Progenitor cell of endocrine pancreas (in vitro differentiated cells): ENCODE results near the gene PLA2G2C. TPM values are rescaled to one million over a fixed set of nuclear protein-coding genes. Genes with fewer than 3 reads are reported as not detected.

Experiments
- DNase-seq: peaks from one replicate; pipeline ENCODE4 v3.0.0; 2021; ENCODE audit warnings: low spot score; ENCODE audit not compliant: unreplicated experiment
- H3K27ac Mint-ChIP-seq: 2 replicates; pipeline ENCODE4 v1.8.0; 2021; ENCODE audit warnings: mild to moderate bottlenecking, moderate library complexity, mixed read lengths
- H3K27me3 Mint-ChIP-seq: 2 replicates; pipeline ENCODE4 v1.8.0; 2021; ENCODE audit warnings: mixed read lengths
- H3K36me3 Mint-ChIP-seq: 2 replicates; pipeline ENCODE4 v1.8.0; 2022; ENCODE audit warnings: mixed read lengths; ENCODE audit not compliant: insufficient read depth
- H3K4me1 Mint-ChIP-seq: 2 replicates; pipeline ENCODE4 v1.8.0; 2021; ENCODE audit warnings: low read depth, mixed read lengths
- H3K4me3 Mint-ChIP-seq: 2 replicates; pipeline ENCODE4 v1.8.0; 2021; ENCODE audit warnings: low read depth, mild to moderate bottlenecking, moderate library complexity, mixed read lengths
- H3K9me3 Mint-ChIP-seq: 2 replicates; pipeline ENCODE4 v1.8.0; 2021; ENCODE audit warnings: low read depth, mixed read lengths
- CTCF ChIP-seq: fragments of 200-600 bp; sonication (generic); IDR thresholded peaks from one replicate; pipeline ENCODE4 v1.5.0; 2021; ENCODE audit warnings: antibody characterized with exemption, mild to moderate bottlenecking; ENCODE audit not compliant: unreplicated experiment
- total RNA-seq: library from RNA; stranded (reverse); gene quantifications from 2 replicates; pipeline ENCODE4 v1.2.1, GENCODE V29; 2021

The PLA2G2C gene
- total RNA-seq, 1 donor from 2014 or later, result not detected

GRCh38 chr1:20147846-20148570, 38.3 kb downstream of the PLA2G2C start:
- Mint-ChIP-seq H3K4me1 (no peaks in the 10 kb centered on the region), H3K36me3 (no peaks in the 10 kb centered on the region), H3K9me3 (no peaks in the 10 kb centered on the region), H3K4me3 (no peak overlapping the region), H3K27me3 (peaks cover 7% of the 10 kb centered on the region), H3K27ac (no peak overlapping the region)
- TF ChIP-seq CTCF, result no peak
- no peak for DNase-seq

- no peak for TF ChIP-seq CTCF
- peaks cover 20% of the 10 kb centered on the region for H3K27me3 Mint-ChIP-seq
- no peaks in the 10 kb centered on the region for H3K4me1 Mint-ChIP-seq
- H3K4me3 Mint-ChIP-seq, result no peak overlapping the region
- H3K36me3 Mint-ChIP-seq, result no peaks in the 10 kb centered on the region
- H3K9me3 Mint-ChIP-seq, result no peaks in the 10 kb centered on the region
- no peak overlapping the region for H3K27ac Mint-ChIP-seq
- DNase-seq, result no peak
Measured at GRCh38 chr1:20143734-20144565, 42.4 kb downstream of the PLA2G2C start.

GRCh38 chr1:20143318-20143717, 43.0 kb downstream of the PLA2G2C start:
- Mint-ChIP-seq H3K36me3 (no peaks in the 10 kb centered on the region), H3K27me3 (peaks cover 20% of the 10 kb centered on the region), H3K4me3 (no peak overlapping the region), H3K9me3 (no peaks in the 10 kb centered on the region), H3K4me1 (no peaks in the 10 kb centered on the region), H3K27ac (no peak overlapping the region)
- DNase-seq, result no peak
- no peak for TF ChIP-seq CTCF

GRCh38 chr1:20142001-20142710, 44.2 kb downstream of the PLA2G2C start:
- no peak for TF ChIP-seq CTCF
- no peak overlapping the region for H3K4me3 Mint-ChIP-seq
- H3K36me3 Mint-ChIP-seq, result no peaks in the 10 kb centered on the region
- H3K4me1 Mint-ChIP-seq, result peaks cover 2% of the 10 kb centered on the region
- no peaks in the 10 kb centered on the region for H3K9me3 Mint-ChIP-seq
- peaks cover 20% of the 10 kb centered on the region for H3K27me3 Mint-ChIP-seq
- no peak overlapping the region for H3K27ac Mint-ChIP-seq
- no peak for DNase-seq

- no peaks in the 10 kb centered on the region for H3K9me3 Mint-ChIP-seq
- peaks cover 6% of the 10 kb centered on the region for H3K4me1 Mint-ChIP-seq
- DNase-seq, result no peak
- peaks cover 17% of the 10 kb centered on the region for H3K27me3 Mint-ChIP-seq
- H3K36me3 Mint-ChIP-seq, result no peaks in the 10 kb centered on the region
- no peak overlapping the region for H3K4me3 Mint-ChIP-seq
- no peak for TF ChIP-seq CTCF
- H3K27ac Mint-ChIP-seq, result no peak overlapping the region
Measured at GRCh38 chr1:20141466-20141865, 44.9 kb downstream of the PLA2G2C start.
